RKO (cell line): ENCODE data around the gene POLR3F.
"Not testable (repeated sequence)": the region's sequence is repeated elsewhere in the genome, so short reads cannot be mapped to it uniquely, and the experiment has no call there.

Source experiments
- DNase-seq: peaks from one replicate; pipeline ENCODE4 v3.0.0-alpha.2; 2016; ENCODE audit warnings: low spot score

The POLR3F gene

GRCh38 chr20:18504479-18505060 is 37.4 kb downstream of the POLR3F start:
- DNase-seq, result no peak

- DNase-seq, result peak; percentile 47
These were observed 39.6 kb downstream of the POLR3F start for GRCh38 chr20:18506744-18507143.

DNA sequence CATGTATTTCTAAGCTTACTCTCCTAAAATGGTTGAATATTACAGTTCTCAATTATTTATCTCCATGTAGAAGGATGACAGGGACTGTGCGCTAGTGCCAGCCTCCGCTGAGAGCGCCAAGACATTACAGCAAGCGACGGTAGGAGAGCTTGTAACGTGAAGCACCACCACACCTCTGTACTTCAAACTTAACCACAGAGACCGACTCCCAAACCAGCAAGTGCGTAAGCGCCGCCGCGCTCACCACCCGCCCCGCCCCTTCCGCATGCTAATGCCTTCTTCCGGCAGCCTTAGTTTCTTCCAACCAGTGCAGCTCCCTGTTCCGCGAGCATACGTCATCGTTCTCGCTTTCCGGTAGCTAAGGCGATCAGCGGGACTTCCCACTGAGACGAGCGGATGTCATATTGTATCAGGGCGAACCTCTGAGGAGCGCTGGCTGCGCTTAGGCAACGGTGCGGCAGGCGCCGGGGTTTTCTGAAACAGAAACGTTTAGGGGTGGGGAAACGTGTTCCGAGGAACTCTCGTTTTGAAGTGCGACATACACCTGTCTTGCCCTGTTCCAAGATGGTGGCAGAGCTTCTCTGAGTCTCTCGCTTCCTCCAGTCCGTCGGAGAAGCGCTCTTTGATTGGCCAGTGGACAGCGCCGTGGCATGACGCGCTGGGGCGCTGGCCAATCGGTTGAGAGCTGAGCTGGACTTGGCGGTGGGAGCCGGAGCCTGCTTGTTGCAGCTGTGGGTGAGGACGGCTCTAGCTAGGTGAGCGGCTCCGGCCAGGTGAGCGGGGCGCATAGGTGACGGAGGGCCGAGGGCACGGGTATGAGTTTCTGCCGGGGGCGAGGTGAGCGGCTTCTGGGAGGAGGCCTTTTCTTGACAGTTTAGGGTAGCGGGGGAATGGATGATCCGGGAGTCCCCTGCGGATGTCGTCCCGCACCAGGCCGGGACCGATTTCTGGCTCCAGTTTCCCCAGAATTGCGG is 40.3 kb downstream of the POLR3F start, which contains the start of gene SEC23B:
Gene SEC23B (plus strand): TSS at position 723 of the 974 bp plus-strand sequence. CDS start 2,896 bp downstream, outside the sequence.
- peak; percentile 99 for DNase-seq

DNA sequence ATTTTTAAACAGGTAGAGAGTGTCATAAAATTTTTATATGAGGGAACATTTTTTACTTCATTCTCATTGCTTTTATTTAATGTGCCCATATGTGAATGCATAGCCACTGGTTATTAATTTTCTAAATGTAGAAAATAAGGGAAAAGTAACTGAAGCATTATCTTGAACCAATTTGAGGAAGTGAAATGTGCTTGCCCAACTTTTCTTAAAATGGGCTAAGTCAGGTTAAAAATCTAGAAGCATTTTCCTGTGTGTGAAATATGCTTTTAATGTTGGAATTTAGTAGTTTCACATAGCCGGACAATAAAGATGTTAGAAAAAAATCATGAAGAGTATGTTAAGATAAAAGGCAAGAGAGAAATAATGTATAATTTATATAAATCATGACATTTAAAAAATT is 44.4 kb downstream of the POLR3F start:
- DNase-seq, result no peak

- DNase-seq, result no peak
These were observed 46.0 kb downstream of the POLR3F start for GRCh38 chr20:18513208-18513607.

- no peak for DNase-seq
These were observed 46.9 kb downstream of the POLR3F start for GRCh38 chr20:18514127-18514526.

DNA sequence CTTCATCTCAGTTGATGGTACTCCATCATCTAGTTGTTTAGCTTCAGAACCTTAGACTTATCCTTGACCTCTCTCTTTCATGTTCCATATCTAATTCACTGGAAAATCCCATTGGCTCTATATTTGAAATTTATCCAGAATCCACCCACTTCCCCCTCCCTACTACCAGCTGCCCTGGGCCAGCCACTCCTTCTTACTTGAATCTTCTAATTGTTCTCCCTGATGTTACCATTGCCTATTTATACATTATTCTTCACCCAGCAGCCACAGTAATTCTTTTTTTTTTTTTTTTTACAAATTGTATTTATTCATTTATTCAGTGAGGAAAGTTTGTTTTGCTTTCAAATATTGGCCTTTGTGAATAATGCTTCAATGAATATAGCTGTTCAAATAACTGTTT is 48.8 kb downstream of the POLR3F start:
- DNase-seq, result no peak

DNA sequence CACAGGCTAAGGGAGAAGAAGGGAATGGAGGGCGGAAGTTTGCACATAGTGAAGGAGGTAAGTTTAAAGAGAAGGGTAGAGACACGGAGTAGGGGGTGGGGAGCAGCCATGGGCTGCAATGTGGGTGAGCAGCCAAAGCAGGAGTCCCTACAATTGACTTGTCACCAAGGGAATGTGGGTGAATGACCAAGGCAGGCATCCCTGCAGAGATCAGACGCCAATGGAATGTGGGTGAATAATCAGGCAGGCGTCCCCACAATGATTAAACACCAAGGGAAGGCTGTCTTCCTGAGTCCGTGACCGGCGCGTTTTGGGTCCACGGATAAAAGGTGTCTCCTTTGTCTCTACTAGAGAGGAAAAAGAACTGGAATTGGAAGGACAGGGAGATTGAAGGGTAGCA is 54.9 kb downstream of the POLR3F start:
- DNase-seq, result not testable (repeated sequence)

DNA sequence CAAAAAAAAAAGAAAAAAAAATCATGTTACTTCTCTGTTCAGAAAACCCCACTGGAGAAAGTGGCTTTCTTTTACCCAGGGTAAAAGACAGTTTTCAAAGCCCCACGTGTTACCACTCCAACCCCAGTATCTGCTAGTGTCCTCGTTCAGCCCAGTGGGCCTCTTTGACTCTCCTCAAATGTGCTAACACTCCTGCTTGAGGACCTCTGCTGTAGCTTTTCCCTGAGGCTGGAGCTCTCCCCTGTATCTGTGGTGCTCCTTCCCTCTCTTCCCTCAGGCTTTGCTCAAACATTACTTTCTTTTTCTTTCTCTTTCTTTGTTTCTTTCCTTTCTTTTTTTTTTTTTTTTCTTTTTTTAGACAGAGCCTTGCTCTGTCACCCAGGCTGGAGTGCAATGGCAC is 55.9 kb downstream of the POLR3F start:
- no peak for DNase-seq

GRCh38 chr20:18524646-18525045 is 57.5 kb downstream of the POLR3F start:
- peak; percentile 54 for DNase-seq

- DNase-seq, result not testable (repeated sequence)
These were observed 59.6 kb downstream of the POLR3F start for GRCh38 chr20:18526761-18527160.

DNA sequence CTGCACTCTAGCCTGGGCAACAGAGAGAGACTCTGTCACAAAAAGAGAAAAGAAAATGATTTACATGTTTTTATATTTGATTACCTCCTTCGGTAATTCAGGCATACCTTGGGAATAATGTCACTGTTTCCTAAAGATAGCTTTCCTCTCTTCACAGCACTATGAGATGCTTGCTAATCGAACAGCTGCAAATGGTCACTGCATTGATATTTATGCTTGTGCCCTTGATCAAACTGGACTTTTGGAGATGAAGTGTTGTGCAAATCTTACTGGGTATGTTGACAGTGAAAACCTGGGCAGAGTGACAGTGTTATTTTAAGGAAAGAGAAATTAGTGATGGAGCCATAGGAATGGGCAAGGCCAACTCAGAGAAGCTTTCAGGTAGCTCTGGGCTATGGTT is 60.1 kb downstream of the POLR3F start:
- no peak for DNase-seq

DNA sequence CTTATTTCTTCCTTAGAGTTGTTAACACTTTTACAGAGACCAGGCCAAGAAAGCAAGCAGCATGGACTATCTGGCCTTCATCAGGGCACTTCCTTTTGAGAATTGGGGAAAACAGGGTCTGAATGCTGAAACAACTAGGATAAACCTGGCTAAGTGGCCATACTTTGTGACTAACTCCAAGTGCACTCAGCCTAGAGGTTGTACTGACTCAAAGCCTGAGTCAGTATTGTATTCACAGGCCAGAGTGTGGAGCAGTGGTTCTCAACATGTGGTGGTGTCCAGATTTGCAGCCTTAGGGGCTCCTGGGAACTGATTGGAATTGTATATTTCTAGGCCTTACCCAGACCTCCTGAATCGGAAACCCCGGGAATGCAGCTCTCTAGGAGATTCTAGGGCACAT is 60.6 kb downstream of the POLR3F start:
- DNase-seq, result peak; percentile 85

- DNase-seq, result no peak
These were observed 61.9 kb downstream of the POLR3F start for GRCh38 chr20:18529041-18529440.

- DNase-seq, result no peak
These were observed 65.4 kb downstream of the POLR3F start for GRCh38 chr20:18532626-18533025.

DNA sequence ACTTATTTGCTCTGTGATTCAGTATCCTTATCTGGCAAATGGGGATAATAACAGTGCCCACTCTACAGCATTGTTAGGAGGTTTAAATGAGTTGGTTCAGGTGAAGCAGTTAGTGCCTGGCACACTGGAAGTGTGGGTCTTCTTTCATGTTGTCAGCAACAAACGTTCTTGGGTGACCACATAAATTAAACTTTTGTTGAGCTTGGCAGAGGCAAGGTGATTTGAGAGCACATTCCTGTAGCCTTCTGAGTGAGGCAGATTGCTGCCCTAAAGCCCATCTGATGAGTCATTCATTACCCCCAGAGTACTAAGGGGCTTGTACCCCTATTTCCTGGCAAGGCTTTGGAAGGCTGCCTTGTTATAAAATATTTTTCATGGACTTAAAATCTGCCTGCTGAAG is 66.3 kb downstream of the POLR3F start:
- DNase-seq, result no peak

- DNase-seq, result no peak
These were observed 66.9 kb downstream of the POLR3F start for GRCh38 chr20:18533978-18534644.
